HG03280 (cell line): ENCODE data around the gene RPTOR.

Source experiments
- ATAC-seq: cut with Tn5 transposase; IDR thresholded peaks from one replicate; pipeline ENCODE4 v1.9.1; 2021; ENCODE audit warnings: mild to moderate bottlenecking, moderate library complexity; ENCODE audit not compliant: unreplicated experiment

The RPTOR gene

GRCh38 chr17:80951121-80952090 lies 406.8 kb downstream of the RPTOR start:
- no peak for ATAC-seq

GRCh38 chr17:80952291-80952690 lies 407.7 kb downstream of the RPTOR start:
- no peak for ATAC-seq

- no peak for ATAC-seq
Measured at GRCh38 chr17:80953471-80954315, 409.1 kb downstream of the RPTOR start.

GRCh38 chr17:80955078-80955477 lies 410.4 kb downstream of the RPTOR start:
- ATAC-seq, result no peak

- ATAC-seq, result no peak
Measured at GRCh38 chr17:80955671-80956280, 411.1 kb downstream of the RPTOR start.

GRCh38 chr17:80956321-80957190 lies 411.9 kb downstream of the RPTOR start:
- ATAC-seq, result no peak

- ATAC-seq, result no peak
Measured at GRCh38 chr17:80957461-80957941, 412.9 kb downstream of the RPTOR start.

- ATAC-seq, result no peak
Measured at GRCh38 chr17:80959330-80960036, 414.8 kb downstream of the RPTOR start.

GRCh38 chr17:80960037-80960796 lies 415.6 kb downstream of the RPTOR start:
- no peak for ATAC-seq

- ATAC-seq, result no peak
Measured at GRCh38 chr17:80960797-80961452, 416.3 kb downstream of the RPTOR start.

GRCh38 chr17:80961541-80962330 lies 417.1 kb downstream of the RPTOR start:
- no peak for ATAC-seq

GRCh38 chr17:80962356-80963329 lies 418.0 kb downstream of the RPTOR start:
- no peak for ATAC-seq

GRCh38 chr17:80963812-80964543 lies 419.3 kb downstream of the RPTOR start:
- no peak for ATAC-seq

- no peak for ATAC-seq
Measured at GRCh38 chr17:80964544-80964856, 419.9 kb downstream of the RPTOR start.

- no peak for ATAC-seq
Measured at GRCh38 chr17:80964859-80965580, 420.4 kb downstream of the RPTOR start.
